Liver (tissue), 9 donors: ENCODE data around the gene ZKSCAN5. TPM values are rescaled to one million over a fixed set of nuclear protein-coding genes. Genes with fewer than 3 reads are reported as not detected.

Source experiments
- DNase-seq: peaks from one replicate; pipeline ENCODE4 v3.0.0-alpha.2; 2017; ENCODE audit warnings: low spot score
- H3K27ac ChIP-seq, 2 donors: one replicate each; pipeline ENCODE4 v1.7.0; 2013; ENCODE audit warnings: inconsistent platforms in 2 of 2, low read length in 2 of 2, control low read depth in 1 of 2, low read depth in 1 of 2, mild to moderate bottlenecking in 1 of 2
- H3K27me3 ChIP-seq, 4 donors: one replicate each; pipeline versions ENCODE4 v1.6.1 to v1.7.0; 2013; ENCODE audit warnings: low read length in 3 of 4, inconsistent platforms in 1 of 4, mild to moderate bottlenecking in 1 of 4, moderate library complexity in 1 of 4; ENCODE audit not compliant: control insufficient read depth in 4 of 4, insufficient read depth in 4 of 4
- H3K36me3 ChIP-seq, 4 donors: one replicate each; pipeline versions ENCODE4 v1.6.1 to v1.7.0; 2013; ENCODE audit warnings: low read length in 3 of 4, mild to moderate bottlenecking in 3 of 4, low read depth in 1 of 4, moderate library complexity in 1 of 4; ENCODE audit not compliant: control insufficient read depth in 4 of 4, insufficient read depth in 3 of 4
- H3K4me1 ChIP-seq, 4 donors: one replicate each; pipeline versions ENCODE4 v1.6.1 to v1.7.0; 2013; ENCODE audit warnings: low read length in 3 of 4, mild to moderate bottlenecking in 3 of 4, moderate library complexity in 1 of 4; ENCODE audit not compliant: control insufficient read depth in 4 of 4, insufficient read depth in 4 of 4
- H3K4me3 ChIP-seq, 3 donors: one replicate each; pipeline versions ENCODE4 v1.6.1 to v1.7.0; 2013; ENCODE audit warnings: low read length in 3 of 3, control low read depth in 1 of 3, low read depth in 1 of 3, mild to moderate bottlenecking in 1 of 3
- H3K9ac ChIP-seq, 2 donors: one replicate each; pipeline ENCODE4 v1.7.0; 2013; ENCODE audit warnings: low read length in 2 of 2, mild to moderate bottlenecking in 2 of 2, moderate library complexity in 2 of 2, control low read depth in 1 of 2, low read depth in 1 of 2
- H3K9me3 ChIP-seq, 4 donors: one replicate each; pipeline versions ENCODE4 v1.6.1 to v1.7.0; 2013; ENCODE audit warnings: low read length in 3 of 4; ENCODE audit not compliant: control insufficient read depth in 4 of 4
- EGR1 ChIP-seq, 2 donors: IDR thresholded peaks; 2 replicates each; pipeline ENCODE4 v1.6.1; 2016 to 2018; ENCODE audit warnings: antibody characterized with exemption in 2 of 2, low read depth in 2 of 2
- FOXA2 ChIP-seq: IDR thresholded peaks from 2 replicates; pipeline ENCODE4 v1.6.1; 2016; ENCODE audit warnings: antibody characterized with exemption
- GABPA ChIP-seq, 2 donors: IDR thresholded peaks in 1 of 2; conservative IDR thresholded peaks in 1 of 2; 2 replicates each; pipeline ENCODE4 v1.6.1; 2016; ENCODE audit warnings: antibody characterized with exemption in 2 of 2, mild to moderate bottlenecking in 1 of 2, moderate library complexity in 1 of 2
- HNF4A ChIP-seq, 2 donors: conservative IDR thresholded peaks; 2 replicates each; pipeline ENCODE4 v1.6.1; 2016; ENCODE audit warnings: antibody characterized with exemption in 2 of 2, mild to moderate bottlenecking in 2 of 2
- HNF4G ChIP-seq: IDR thresholded peaks from 2 replicates; pipeline ENCODE4 v1.6.1; 2016; ENCODE audit warnings: antibody characterized with exemption
- JUND ChIP-seq, 2 donors: IDR thresholded peaks; 2 replicates each; pipeline ENCODE4 v1.6.1; 2016; ENCODE audit warnings: antibody characterized with exemption in 2 of 2
- NR2F2 ChIP-seq: IDR thresholded peaks from 2 replicates; pipeline ENCODE4 v1.6.1; 2016; ENCODE audit warnings: antibody characterized with exemption
- RXRA ChIP-seq, 2 donors: IDR thresholded peaks; 2 replicates each; pipeline ENCODE4 v1.6.1; 2017 to 2018; ENCODE audit warnings: antibody characterized with exemption in 2 of 2, mild to moderate bottlenecking in 1 of 2
- SP1 ChIP-seq: IDR thresholded peaks from 2 replicates; pipeline ENCODE4 v1.6.1; 2018; ENCODE audit warnings: antibody characterized with exemption, mild to moderate bottlenecking
- TAF1 ChIP-seq: conservative IDR thresholded peaks from 2 replicates; pipeline ENCODE4 v1.6.1; 2016; ENCODE audit warnings: antibody characterized with exemption, mild to moderate bottlenecking
- YY1 ChIP-seq: IDR thresholded peaks from 2 replicates; pipeline ENCODE4 v1.6.1; 2016; ENCODE audit warnings: antibody characterized with exemption, mild to moderate bottlenecking
- WGBS: extraction: QIAGEN DNeasy Blood & Tissue Kit; methylation state at CpG from one replicate; pipeline ENCODE4 v1.1.7; 2013; 5-methylcytosine and 5-hydroxymethylcytosine counted together
- polyA plus RNA-seq, 2 donors: library from polyadenylated mRNA; stranded (reverse) in 1 of 2; unstranded in 1 of 2; fragments of 200-250 nt in 1 of 2; fragments of >200 nt in 1 of 2; fragmentation: Nextera tagmentation in 1 of 2; extraction: Ambion mirVana in 1 of 2; gene quantifications; one replicate each; pipeline versions ENCODE4 v1.2.1 to v1.2.3, GENCODE V29; 2013 to 2015
- total RNA-seq, 2 donors: library from RNA; depleted of rRNA; stranded (reverse); fragments of >200 nt; gene quantifications; one replicate each; pipeline ENCODE4 v1.2.3, GENCODE V29; 2014
- TF ChIP-seq, protein P1 (sequence below): IDR thresholded peaks from 2 replicates; pipeline ENCODE4 v1.6.1; 2016; ENCODE audit warnings: antibody characterized with exemption
- TF ChIP-seq, protein P2 (sequence below): fragments of 150-350 bp; IDR thresholded peaks from 2 replicates; pipeline ENCODE4 v1.5.1; 2017; ENCODE audit warnings: improper control_type of control experiment, low read depth, low read length; ENCODE audit not compliant: missing input control
- TF ChIP-seq, protein P3 (sequence below): IDR thresholded peaks from 2 replicates; pipeline ENCODE4 v1.6.1; 2016; ENCODE audit warnings: antibody characterized with exemption, mild to moderate bottlenecking
- TF ChIP-seq, protein P4 (sequence below): IDR thresholded peaks from 2 replicates; pipeline ENCODE4 v1.6.1; 2016; ENCODE audit warnings: antibody characterized with exemption
- donor health status: healthy.
- donor health status: healthy.
- donor health status: healthy.
- donor health status: healthy.
- donor health status: healthy.

ZKSCAN5 gene
- total and polyA plus RNA-seq, 4 donors, result 1.7 to 5.4 (median 3.4) TPM

DNA sequence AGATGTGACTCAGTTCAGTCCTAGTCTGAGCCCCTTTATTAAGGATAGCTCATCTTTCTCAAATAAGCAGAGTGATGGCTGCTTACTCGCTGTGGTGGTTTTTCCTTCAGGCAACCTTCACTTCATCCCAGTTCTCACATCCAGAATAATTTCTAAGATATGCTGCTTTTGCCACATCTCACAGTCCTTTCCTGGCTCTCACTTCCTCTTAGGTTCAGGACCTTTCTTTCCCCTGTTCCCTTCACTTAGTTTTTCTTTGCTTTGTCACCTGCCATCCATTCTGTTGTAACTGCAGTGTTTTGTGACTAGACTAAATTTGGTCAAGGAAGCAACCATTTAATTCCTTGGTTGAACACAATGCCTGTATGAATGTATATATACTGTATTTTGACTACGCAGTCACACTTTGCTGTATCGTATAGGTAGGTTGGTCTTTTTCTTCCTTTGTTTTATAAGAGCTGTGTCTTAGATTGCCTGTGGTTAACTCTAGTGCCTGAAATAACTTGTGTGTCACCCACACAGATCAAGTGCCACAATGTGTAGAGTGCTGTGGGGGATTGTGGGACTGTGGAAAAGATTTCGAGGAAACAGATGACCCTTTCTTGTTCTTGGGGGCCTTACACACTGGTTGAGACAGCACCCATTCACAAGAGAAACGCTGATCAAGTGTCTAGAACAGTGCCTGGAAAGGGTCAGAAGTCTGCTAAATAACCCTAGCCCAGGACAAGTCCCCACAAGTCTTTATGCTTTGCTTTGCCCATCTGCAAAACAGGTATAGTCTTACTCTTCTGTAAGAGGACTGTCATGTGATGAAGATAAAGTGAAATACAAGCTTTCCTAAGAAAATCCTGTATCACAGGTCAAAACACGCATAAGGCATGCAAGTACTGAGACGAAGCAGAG is 56.6 kb downstream of the ZKSCAN5 start:
- WGBS, result 96% methylated on average over 7 of the region's 7 CpGs
- no peaks in the 10 kb centered on the region for H3K9me3 ChIP-seq
- H3K9ac ChIP-seq, result no peak overlapping the region
- H3K4me3 ChIP-seq, result no peak overlapping the region
- H3K27ac ChIP-seq, result no peak overlapping the region
- peaks cover 10 to 48% (median 46%) of the 10 kb centered on the region in 4 donors for H3K36me3 ChIP-seq
- peaks cover 3 to 14% (median 9%) of the 10 kb centered on the region in 4 donors for H3K4me1 ChIP-seq
- no peaks in the 10 kb centered on the region for H3K27me3 ChIP-seq
- TF ChIP-seq, protein P1, sequence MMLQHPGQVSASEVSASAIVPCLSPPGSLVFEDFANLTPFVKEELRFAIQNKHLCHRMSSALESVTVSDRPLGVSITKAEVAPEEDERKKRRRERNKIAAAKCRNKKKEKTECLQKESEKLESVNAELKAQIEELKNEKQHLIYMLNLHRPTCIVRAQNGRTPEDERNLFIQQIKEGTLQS, result no peak
- TF ChIP-seq NR2F2 (no peak), FOXA2 (no peak), SP1 (no peak), RXRA (IDR thresholded peaks at IDR 0.05) (no peak), EGR1 (IDR thresholded peaks at IDR 0.05; ENCODE audit: low read depth in 2 of 2) (no peak), HNF4G (no peak), JUND (IDR thresholded peaks at IDR 0.05) (no peak), TAF1 (no peak), GABPA (IDR thresholded peaks at IDR 0.05 in 1 of 2, conservative IDR thresholded peaks at IDR 0.05 in 1 of 2) (no peak), HNF4A (conservative IDR thresholded peaks at IDR 0.05) (no peak), YY1 (no peak)
- TF ChIP-seq, protein P2, sequence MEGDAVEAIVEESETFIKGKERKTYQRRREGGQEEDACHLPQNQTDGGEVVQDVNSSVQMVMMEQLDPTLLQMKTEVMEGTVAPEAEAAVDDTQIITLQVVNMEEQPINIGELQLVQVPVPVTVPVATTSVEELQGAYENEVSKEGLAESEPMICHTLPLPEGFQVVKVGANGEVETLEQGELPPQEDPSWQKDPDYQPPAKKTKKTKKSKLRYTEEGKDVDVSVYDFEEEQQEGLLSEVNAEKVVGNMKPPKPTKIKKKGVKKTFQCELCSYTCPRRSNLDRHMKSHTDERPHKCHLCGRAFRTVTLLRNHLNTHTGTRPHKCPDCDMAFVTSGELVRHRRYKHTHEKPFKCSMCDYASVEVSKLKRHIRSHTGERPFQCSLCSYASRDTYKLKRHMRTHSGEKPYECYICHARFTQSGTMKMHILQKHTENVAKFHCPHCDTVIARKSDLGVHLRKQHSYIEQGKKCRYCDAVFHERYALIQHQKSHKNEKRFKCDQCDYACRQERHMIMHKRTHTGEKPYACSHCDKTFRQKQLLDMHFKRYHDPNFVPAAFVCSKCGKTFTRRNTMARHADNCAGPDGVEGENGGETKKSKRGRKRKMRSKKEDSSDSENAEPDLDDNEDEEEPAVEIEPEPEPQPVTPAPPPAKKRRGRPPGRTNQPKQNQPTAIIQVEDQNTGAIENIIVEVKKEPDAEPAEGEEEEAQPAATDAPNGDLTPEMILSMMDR, result no peak
- TF ChIP-seq, protein P3, sequence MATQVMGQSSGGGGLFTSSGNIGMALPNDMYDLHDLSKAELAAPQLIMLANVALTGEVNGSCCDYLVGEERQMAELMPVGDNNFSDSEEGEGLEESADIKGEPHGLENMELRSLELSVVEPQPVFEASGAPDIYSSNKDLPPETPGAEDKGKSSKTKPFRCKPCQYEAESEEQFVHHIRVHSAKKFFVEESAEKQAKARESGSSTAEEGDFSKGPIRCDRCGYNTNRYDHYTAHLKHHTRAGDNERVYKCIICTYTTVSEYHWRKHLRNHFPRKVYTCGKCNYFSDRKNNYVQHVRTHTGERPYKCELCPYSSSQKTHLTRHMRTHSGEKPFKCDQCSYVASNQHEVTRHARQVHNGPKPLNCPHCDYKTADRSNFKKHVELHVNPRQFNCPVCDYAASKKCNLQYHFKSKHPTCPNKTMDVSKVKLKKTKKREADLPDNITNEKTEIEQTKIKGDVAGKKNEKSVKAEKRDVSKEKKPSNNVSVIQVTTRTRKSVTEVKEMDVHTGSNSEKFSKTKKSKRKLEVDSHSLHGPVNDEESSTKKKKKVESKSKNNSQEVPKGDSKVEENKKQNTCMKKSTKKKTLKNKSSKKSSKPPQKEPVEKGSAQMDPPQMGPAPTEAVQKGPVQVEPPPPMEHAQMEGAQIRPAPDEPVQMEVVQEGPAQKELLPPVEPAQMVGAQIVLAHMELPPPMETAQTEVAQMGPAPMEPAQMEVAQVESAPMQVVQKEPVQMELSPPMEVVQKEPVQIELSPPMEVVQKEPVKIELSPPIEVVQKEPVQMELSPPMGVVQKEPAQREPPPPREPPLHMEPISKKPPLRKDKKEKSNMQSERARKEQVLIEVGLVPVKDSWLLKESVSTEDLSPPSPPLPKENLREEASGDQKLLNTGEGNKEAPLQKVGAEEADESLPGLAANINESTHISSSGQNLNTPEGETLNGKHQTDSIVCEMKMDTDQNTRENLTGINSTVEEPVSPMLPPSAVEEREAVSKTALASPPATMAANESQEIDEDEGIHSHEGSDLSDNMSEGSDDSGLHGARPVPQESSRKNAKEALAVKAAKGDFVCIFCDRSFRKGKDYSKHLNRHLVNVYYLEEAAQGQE, result no peak
- TF ChIP-seq, protein P4, sequence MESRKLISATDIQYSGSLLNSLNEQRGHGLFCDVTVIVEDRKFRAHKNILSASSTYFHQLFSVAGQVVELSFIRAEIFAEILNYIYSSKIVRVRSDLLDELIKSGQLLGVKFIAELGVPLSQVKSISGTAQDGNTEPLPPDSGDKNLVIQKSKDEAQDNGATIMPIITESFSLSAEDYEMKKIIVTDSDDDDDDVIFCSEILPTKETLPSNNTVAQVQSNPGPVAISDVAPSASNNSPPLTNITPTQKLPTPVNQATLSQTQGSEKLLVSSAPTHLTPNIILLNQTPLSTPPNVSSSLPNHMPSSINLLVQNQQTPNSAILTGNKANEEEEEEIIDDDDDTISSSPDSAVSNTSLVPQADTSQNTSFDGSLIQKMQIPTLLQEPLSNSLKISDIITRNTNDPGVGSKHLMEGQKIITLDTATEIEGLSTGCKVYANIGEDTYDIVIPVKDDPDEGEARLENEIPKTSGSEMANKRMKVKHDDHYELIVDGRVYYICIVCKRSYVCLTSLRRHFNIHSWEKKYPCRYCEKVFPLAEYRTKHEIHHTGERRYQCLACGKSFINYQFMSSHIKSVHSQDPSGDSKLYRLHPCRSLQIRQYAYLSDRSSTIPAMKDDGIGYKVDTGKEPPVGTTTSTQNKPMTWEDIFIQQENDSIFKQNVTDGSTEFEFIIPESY, result no peak
- no peak for DNase-seq
